Right lobe of liver (tissue), 6 donors: Measurements from ENCODE around the gene RNF166. TPM values are rescaled to one million over a fixed set of nuclear protein-coding genes. Genes with fewer than 3 reads are reported as not detected.

ENCODE experiments used
- ATAC-seq, 4 donors: fragments of 200-7000 bp; cut with Tn5 transposase; one replicate each; pipeline ENCODE4 v1.9.1; 2020; ENCODE audit warnings: mild to moderate bottlenecking in 4 of 4, moderate library complexity in 4 of 4
- DNase-seq, 3 donors: peaks; one replicate each; pipeline ENCODE4 v3.0.0-alpha.2; 2020
- H3K27ac ChIP-seq, 3 donors: fragments of 200-600 bp; one replicate each; pipeline ENCODE4 v1.8.0; 2022
- H3K27me3 ChIP-seq, 2 donors: fragments of 200-600 bp; one replicate each; pipeline ENCODE4 v1.8.0; 2022
- H3K36me3 ChIP-seq, 4 donors: fragments of 200-600 bp; sonication (generic) in 1 of 4; one replicate each; pipeline versions ENCODE4 v1.5.1 to v1.8.0; 2017 to 2022; ENCODE audit warnings: control low read depth in 1 of 4
- H3K4me1 ChIP-seq, 4 donors: fragments of 200-600 bp; sonication (generic) in 1 of 4; one replicate each; pipeline versions ENCODE4 v1.5.1 to v1.8.0; 2017 to 2022; ENCODE audit warnings: control low read depth in 1 of 4
- H3K4me3 ChIP-seq, 3 donors: fragments of 200-600 bp; one replicate each; pipeline ENCODE4 v1.8.0; 2022
- H3K9me3 ChIP-seq, 4 donors: fragments of 200-600 bp; sonication (generic) in 1 of 4; one replicate each; pipeline versions ENCODE4 v1.5.1 to v1.8.0; 2017 to 2022; ENCODE audit warnings: control low read depth in 1 of 4
- POLR2A ChIP-seq: fragments of 450-650 bp; IDR thresholded peaks from one replicate; pipeline ENCODE4 v1.6.1; 2017; ENCODE audit warnings: antibody characterized with exemption, mild to moderate bottlenecking
- WGBS: methylation state at CpG from one replicate; pipeline ENCODE4 v1.1.6; 2018; ENCODE audit warnings: low coverage, low lambda C conversion rate; ENCODE audit not compliant: insufficient coverage; ENCODE audit errors: missing lambda C conversion rate; 5-methylcytosine and 5-hydroxymethylcytosine counted together
- intact Hi-C, 2 donors: fragments of 100-400 bp; cut with DNase I; formaldehyde crosslinking; loops; one replicate each; pipeline versions ENCODE4 v1.11.2 to v1.14.1; 2022
- total RNA-seq, 6 experiments: library from RNA; depleted of rRNA in 2 of 6; stranded (reverse); fragments of >200 nt in 2 of 6; fragmentation: NEBNext Ultra II Directional in 3 of 6; extraction: Animal tissue kit (Norgen Biotek cat#: 25700) in 3 of 6; gene quantifications; one replicate each; pipeline versions ENCODE4 v1.1.0 to v1.2.4, GENCODE V29; 2016 to 2023
- TF ChIP-seq, protein P1 (sequence below), 4 donors: fragments of 200-600 bp in 3 of 4; fragments of 450-650 bp in 1 of 4; IDR thresholded peaks; one replicate each; pipeline versions ENCODE4 v1.5.1 to v1.8.0; 2016 to 2022; ENCODE audit warnings: antibody characterized with exemption in 4 of 4, mild to moderate bottlenecking in 2 of 4
- donor health status: DM: no; HTN: yes; CAD: no.
- donor health status: DM: no; HTN: no; CAD: no.
- donor health status: DM: no; HTN: no; CAD: no.
- donor health status: DM: no; HTN: yes; CAD: no.
- donor health status: DM: no; HTN: yes; CAD: no.

RNF166 gene
- total RNA-seq, 6 experiments from 2014 or later = 8.1 to 12.8 (median 10.0) TPM

DNA sequence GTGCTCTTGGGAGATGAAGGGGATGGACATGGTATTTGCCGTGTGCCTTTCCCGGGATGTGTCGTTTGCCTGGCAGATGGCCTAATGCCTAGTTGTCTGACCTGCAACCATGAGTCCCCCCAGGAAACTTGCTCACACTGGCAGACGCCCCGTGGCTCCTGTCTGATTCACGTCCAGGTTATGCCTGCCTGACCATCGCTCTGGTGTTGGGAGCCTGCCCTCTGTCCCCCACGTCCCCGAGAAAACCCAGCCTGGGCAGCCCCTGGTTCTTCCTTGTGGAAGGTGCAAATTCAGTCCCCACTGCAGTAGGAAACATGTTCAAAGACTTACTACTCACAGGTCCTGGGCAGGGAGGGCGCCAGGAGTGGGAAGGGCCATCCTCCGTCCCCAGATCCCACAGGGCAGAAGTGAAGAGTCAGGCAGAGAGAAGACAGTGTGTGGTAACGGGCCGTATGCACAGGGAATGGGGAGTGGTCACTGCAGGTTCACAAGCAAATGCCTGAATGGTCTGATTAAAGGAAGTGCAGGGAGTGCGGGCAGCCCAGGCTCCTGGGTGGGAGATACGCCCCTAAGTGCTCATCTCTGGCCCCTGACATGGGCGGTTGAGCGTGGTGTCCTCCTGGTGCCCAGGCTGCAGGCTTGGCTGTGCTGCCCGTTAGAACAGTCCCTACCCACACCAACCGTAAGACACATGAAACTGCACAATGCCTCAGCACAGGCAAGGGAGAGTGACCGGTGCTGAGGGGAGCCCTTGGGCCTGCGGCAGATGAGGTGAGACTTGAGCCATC lies 15.7 kb downstream of the RNF166 start:
- no peak overlapping the region for H3K4me3 ChIP-seq
- intact Hi-C loops = no loop called here
- DNase-seq = no peak
- WGBS = 89% methylated on average over 5 of the region's 21 CpGs
- no peak for ATAC-seq
- peaks cover 0 to 11% (median 2%) of the 10 kb centered on the region in 4 donors for H3K4me1 ChIP-seq
- H3K9me3 ChIP-seq = no peaks in the 10 kb centered on the region
- H3K27me3 ChIP-seq = no peaks in the 10 kb centered on the region
- TF ChIP-seq POLR2A = no peak
- TF ChIP-seq, protein P1, sequence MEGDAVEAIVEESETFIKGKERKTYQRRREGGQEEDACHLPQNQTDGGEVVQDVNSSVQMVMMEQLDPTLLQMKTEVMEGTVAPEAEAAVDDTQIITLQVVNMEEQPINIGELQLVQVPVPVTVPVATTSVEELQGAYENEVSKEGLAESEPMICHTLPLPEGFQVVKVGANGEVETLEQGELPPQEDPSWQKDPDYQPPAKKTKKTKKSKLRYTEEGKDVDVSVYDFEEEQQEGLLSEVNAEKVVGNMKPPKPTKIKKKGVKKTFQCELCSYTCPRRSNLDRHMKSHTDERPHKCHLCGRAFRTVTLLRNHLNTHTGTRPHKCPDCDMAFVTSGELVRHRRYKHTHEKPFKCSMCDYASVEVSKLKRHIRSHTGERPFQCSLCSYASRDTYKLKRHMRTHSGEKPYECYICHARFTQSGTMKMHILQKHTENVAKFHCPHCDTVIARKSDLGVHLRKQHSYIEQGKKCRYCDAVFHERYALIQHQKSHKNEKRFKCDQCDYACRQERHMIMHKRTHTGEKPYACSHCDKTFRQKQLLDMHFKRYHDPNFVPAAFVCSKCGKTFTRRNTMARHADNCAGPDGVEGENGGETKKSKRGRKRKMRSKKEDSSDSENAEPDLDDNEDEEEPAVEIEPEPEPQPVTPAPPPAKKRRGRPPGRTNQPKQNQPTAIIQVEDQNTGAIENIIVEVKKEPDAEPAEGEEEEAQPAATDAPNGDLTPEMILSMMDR (IDR thresholded peaks at IDR 0.05) = no peak
- H3K36me3 ChIP-seq = no peaks in the 10 kb centered on the region
- no peak overlapping the region for H3K27ac ChIP-seq

DNA sequence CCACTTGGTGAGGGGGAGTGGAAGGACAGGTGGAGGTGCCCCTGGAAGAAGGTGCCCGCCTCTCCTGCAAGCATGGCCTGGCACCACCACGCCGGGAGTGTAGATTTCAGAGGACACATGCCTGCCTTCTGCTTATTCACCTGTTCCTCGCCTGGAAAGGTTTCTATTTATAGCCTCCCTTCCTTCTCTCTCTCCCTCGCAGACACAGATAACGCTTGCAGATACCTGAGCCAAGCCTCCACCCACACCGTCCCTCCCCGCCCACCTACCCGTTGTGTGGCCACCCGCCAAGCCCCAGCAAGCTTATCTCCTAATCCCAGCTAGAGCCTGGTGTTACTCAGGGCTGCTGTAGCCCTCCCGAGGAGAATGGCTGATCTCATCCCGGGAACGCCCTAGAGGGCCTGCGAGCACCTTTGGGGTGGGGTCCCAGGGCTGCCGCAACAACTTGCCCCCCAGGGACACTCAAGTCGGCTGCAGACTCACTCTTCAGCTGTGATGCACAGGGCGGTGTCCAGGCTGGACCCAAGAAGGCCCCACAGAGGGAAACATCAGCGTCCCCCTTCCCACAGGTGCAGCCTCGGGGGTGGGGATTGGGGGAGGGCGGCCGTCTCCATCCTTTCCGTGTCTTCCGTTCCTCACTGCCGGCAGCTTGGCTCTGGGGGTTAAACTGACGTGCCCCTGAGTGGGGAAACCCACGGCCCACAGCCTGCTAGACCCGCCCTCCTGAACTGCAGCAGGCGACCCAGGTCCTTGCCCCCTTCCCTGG lies 18.0 kb downstream of the RNF166 start:
- 14% methylated on average over 10 of the region's 28 CpGs for WGBS
- TF ChIP-seq, protein P1 (IDR thresholded peaks at IDR 0.05) = no peak
- no peak for TF ChIP-seq POLR2A
- no peaks in the 10 kb centered on the region for H3K36me3 ChIP-seq
- intact Hi-C loops = no loop called here
- no peak overlapping the region for H3K4me3 ChIP-seq
- no peak overlapping the region for H3K27ac ChIP-seq
- peaks cover 0 to 11% (median 4%) of the 10 kb centered on the region in 4 donors for H3K4me1 ChIP-seq
- H3K27me3 ChIP-seq = no peaks in the 10 kb centered on the region
- peak in 3 of 4 donors; percentile 6 to 67 (median 9) for ATAC-seq
- DNase-seq = peak in 1 of 3 donors; percentile 78
- H3K9me3 ChIP-seq = no peaks in the 10 kb centered on the region

DNA sequence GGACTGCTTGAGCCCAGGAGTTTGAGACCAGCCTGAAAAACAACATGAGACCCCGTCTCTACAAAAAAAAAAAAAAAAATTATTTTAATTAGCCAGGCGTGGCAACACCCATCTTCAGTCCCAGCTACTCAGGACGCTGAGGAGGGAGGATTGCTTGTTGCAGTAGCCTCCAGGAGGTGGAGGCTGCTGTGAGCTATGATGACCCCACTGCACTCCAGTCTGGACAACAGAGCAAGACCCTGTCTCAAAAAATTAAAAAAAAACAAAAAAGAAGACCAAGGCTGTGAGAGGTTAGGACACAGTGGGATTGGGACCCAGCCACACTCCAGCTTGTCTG lies 18.6 kb downstream of the RNF166 start:
- 83% methylated on average over 3 of the region's 3 CpGs for WGBS
- intact Hi-C loops = no loop called here
- H3K36me3 ChIP-seq = no peaks in the 10 kb centered on the region
- no peak overlapping the region for H3K27ac ChIP-seq
- no peaks in the 10 kb centered on the region for H3K9me3 ChIP-seq
- DNase-seq (no peak), ATAC-seq (no peak)
- no peak for TF ChIP-seq POLR2A
- TF ChIP-seq, protein P1 (IDR thresholded peaks at IDR 0.05) = no peak
- H3K4me1 ChIP-seq = peaks cover 0 to 11% (median 4%) of the 10 kb centered on the region in 4 donors
- no peak overlapping the region for H3K4me3 ChIP-seq
- no peaks in the 10 kb centered on the region for H3K27me3 ChIP-seq

DNA sequence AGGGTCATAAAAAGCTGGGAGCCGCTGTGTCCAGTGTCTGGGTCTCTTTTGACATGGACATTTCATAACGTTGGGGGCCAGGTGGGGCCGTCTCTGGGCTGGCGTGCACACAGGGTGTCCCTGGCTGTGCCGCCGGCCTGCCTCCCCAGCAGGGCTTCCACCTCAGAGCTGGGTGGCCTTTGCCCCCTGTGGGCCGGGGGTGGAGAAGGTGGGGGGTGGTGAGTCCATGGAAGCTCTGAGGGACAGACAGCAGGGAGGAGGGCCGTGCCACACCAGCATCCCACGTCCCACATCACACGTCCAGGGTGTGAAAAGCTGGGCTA lies 19.0 kb downstream of the RNF166 start:
- WGBS = 23% methylated on average over 3 of the region's 10 CpGs
- ATAC-seq (no peak), DNase-seq (no peak)
- no peaks in the 10 kb centered on the region for H3K27me3 ChIP-seq
- no peak overlapping the region for H3K4me3 ChIP-seq
- no peaks in the 10 kb centered on the region for H3K36me3 ChIP-seq
- TF ChIP-seq, protein P1 (IDR thresholded peaks at IDR 0.05) = no peak
- TF ChIP-seq POLR2A = no peak
- no peak overlapping the region for H3K27ac ChIP-seq
- intact Hi-C loops = no loop called here
- peaks cover 0 to 11% (median 4%) of the 10 kb centered on the region in 4 donors for H3K4me1 ChIP-seq
- no peaks in the 10 kb centered on the region for H3K9me3 ChIP-seq
